ENCODE data around the gene CACNA1C.

DNA sequence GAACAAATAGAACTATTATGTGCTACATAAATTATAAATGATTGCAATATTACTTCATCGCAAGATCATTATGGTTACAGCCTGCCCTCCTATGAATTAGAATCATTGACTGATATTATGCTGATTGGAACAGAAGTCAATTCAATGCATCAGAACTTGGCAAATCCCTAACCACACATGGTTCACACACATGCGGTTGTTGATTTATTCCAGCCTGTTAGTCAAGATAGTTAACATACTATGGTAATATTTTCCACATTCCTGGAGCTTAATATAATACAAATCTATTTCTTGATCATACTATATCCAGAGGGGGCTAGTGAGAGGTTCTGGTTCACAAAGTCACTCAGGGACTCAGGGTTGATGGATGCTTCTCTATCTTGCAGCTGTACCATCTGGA, 9.7 kb upstream of the CACNA1C start:
- TF ChIP-seq BCL11A (IDR thresholded peaks at IDR 0.05; ENCODE audit: low read depth, low read length) (no peak), NFIC (IDR thresholded peaks at IDR 0.05; ENCODE audit: low read depth, low read length) (no peak), POLR2A (IDR thresholded peaks at IDR 0.05; ENCODE audit: low read depth, low read length) (no peak), HCFC1 (IDR thresholded peaks at IDR 0.05; ENCODE audit: low read length) (no peak), RCOR1 (conservative IDR thresholded peaks at IDR 0.05; ENCODE audit: low read depth, low read length) (no peak), JUND (IDR thresholded peaks at IDR 0.05; ENCODE audit: low read depth, low read length) (no peak), RAD51 (IDR thresholded peaks at IDR 0.05) (no peak), SREBF1 (IDR thresholded peaks at IDR 0.05; ENCODE audit: low read length) (no peak), EZH2 (IDR thresholded peaks at IDR 0.05; ENCODE audit: borderline replicate concordance, control insufficient read depth, low read depth, low read length) (no peak), NR2F1 (conservative IDR thresholded peaks at IDR 0.05) (no peak), TAF1 (IDR thresholded peaks at IDR 0.05; ENCODE audit: borderline replicate concordance, low read depth, low read length) (no peak)
- TF ChIP-seq, protein P1, sequence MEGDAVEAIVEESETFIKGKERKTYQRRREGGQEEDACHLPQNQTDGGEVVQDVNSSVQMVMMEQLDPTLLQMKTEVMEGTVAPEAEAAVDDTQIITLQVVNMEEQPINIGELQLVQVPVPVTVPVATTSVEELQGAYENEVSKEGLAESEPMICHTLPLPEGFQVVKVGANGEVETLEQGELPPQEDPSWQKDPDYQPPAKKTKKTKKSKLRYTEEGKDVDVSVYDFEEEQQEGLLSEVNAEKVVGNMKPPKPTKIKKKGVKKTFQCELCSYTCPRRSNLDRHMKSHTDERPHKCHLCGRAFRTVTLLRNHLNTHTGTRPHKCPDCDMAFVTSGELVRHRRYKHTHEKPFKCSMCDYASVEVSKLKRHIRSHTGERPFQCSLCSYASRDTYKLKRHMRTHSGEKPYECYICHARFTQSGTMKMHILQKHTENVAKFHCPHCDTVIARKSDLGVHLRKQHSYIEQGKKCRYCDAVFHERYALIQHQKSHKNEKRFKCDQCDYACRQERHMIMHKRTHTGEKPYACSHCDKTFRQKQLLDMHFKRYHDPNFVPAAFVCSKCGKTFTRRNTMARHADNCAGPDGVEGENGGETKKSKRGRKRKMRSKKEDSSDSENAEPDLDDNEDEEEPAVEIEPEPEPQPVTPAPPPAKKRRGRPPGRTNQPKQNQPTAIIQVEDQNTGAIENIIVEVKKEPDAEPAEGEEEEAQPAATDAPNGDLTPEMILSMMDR (IDR thresholded peaks at IDR 0.05 in 2 of 3, conservative IDR thresholded peaks at IDR 0.05 in 1 of 3; ENCODE audit: control insufficient read depth in 2 of 3, extremely low read depth in 1 of 3, insufficient read depth in 1 of 3, low read depth in 3 of 3, low read length in 3 of 3), result no peak

All from GM12878 (cell line).